GM19043 (cell line): ENCODE results near the gene VSTM2B.

ENCODE experiments used
- ATAC-seq: cut with Tn5 transposase; IDR thresholded peaks from one replicate; pipeline ENCODE4 v1.9.1; 2021; ENCODE audit warnings: low read depth; ENCODE audit not compliant: unreplicated experiment

Gene VSTM2B

DNA sequence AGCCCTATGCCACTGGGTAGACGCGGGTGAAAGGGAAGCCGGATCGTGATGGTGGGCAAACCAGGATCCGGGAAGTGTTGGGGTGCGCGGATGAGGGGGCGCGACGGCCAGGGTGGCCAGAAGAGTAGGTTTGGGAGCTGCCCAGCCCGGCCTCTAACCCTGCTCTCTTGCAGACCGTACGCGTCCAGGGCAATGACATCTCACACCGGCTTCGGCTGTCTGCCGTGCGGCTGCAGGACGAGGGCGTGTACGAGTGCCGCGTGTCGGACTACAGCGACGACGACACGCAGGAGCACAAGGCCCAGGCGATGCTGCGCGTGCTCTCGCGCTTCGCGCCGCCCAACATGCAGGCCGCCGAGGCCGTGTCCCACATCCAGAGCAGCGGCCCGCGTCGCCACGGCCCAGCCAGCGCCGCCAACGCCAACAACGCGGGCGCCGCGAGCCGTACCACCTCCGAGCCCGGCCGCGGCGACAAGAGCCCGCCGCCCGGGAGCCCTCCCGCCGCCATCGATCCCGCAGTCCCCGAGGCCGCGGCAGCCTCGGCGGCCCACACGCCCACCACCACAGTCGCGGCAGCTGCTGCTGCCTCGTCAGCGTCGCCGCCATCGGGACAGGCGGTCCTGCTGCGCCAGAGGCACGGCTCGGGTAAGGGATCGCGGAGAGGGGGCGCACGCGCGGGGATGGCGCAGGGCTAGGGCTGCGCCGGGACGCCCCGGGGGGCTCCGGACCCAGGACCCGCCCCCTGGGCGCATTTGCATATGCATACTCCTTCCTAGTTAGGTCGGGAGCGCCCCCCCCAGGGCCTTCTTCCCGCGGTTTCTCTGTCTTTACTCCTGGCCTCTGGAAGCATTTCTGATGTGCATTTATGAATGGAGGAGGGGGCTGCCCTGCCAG is 4.1 kb downstream of the VSTM2B start:
- no peak for ATAC-seq

GRCh38 chr19:29530540-29531457 is 5.0 kb downstream of the VSTM2B start:
- ATAC-seq: no peak

DNA sequence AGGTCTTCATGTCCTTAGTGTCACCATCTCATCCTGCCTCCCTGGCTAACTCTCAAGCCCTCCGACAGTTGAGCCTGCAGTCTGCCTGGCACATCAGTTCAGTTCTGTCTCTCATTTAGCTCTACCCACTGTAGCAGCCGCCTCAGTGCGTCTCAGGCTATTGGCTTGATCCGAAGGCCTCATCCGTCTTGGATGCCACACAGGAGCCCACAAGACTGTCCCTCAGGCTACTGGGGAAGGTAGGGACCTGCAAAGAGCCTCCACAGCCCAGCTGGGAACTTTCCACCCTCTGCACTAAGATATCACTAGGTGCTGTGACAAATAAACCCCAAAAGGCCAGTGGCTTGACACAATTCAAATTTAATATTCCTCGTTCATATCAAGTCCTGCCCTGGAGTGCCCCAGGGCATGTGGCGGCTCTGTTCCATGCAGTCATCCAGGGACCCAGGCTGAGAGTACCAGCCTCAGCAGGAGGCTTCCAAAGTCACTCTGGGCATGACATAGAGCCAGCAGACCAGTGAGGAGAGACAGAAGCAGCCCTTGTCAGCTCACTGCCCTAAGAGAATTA is 5.7 kb downstream of the VSTM2B start:
- ATAC-seq: no peak

- no peak for ATAC-seq
These were observed 6.3 kb downstream of the VSTM2B start for GRCh38 chr19:29532097-29532496.

DNA sequence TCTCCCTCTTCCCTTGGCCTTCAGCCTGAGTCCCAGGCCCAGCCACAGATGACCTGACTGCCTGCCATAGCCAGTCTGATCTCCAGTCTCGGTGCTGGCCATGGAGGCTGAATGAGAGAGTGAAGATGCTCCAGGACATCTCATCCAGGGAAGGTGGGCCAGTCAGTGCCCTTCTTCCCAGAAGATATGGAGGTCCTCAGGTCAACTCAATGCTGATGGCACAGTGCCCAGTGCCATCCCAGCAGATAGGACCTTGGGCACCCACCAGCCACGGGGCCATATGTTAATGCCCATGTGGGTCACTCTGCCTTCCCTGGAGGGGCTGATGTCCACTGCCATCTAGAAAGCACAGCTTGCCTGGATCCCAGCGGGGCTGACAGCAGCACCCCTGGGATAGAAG is 7.2 kb downstream of the VSTM2B start:
- ATAC-seq: no peak

- ATAC-seq: no peak
These were observed 8.1 kb downstream of the VSTM2B start for GRCh38 chr19:29533578-29534544.

GRCh38 chr19:29535214-29535831 is 9.5 kb downstream of the VSTM2B start:
- ATAC-seq: no peak

DNA sequence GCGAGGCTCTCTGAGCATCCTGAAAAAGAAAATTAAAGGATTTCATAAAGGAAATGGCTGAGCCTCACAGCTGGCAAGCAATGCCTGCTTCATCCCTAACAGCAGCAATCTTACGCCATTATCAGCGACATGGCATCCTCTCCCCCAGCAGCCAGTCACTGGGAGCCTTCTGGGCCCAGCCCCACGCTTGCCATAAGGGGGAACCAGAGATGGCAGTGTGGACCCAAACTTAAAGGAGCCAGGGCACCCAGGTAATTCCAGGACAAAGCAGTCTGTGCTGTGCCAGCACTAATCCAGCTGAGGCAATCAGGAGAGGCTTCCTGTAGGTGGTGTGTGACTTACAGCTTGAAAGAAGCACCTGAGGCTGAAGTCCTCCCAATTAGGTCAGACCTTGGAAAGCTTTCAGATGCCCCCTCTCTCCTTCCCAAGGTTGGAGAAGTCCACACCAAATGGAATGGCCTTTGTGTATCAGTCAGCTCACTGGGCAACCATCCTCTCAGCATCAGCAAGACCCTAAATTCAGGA is 10.3 kb downstream of the VSTM2B start:
- no peak for ATAC-seq

DNA sequence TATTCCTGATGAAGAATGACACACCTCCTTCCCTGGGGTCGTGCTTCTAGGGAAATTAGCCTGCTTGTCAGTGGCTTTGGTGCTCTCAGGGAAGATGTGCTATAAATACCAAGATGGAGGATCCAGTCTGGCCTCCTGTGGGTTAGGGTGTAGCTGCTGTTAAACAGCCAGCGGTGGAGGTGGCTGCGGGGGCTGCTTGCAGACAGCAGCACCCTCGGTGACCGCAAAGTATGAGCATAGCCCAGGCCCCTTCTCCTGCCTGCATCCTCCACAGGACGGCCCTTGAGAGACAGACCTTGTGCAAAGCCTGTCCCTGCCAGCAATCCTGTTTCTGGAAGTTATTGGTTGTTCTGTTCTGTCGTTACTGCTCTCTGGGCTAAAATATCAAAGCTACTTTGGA is 11.4 kb downstream of the VSTM2B start:
- no peak for ATAC-seq

GRCh38 chr19:29537601-29538000 is 11.8 kb downstream of the VSTM2B start:
- no peak for ATAC-seq

DNA sequence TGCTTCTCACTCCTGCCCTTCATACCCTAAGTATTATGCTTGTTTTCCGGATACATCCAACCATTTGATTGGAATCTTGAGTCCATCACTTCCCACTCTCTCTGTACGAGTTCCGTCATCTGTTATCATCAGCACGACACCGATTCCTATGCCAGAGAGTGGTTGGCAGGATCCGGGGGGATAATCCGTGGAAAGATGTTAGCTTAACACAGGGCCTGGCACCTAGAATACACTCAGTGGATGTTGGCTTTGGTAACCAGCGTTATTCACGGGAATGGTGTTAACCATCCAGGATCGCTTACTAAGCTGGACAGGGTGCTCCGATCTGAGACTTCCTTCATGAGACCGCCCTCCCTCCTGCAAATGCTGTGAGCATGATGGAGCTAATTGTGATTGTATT is 12.4 kb downstream of the VSTM2B start:
- ATAC-seq: no peak

GRCh38 chr19:29538651-29539050 is 12.9 kb downstream of the VSTM2B start:
- no peak for ATAC-seq

- no peak for ATAC-seq
These were observed 13.3 kb downstream of the VSTM2B start for GRCh38 chr19:29539131-29539530.

- no peak for ATAC-seq
These were observed 13.9 kb downstream of the VSTM2B start for GRCh38 chr19:29539670-29540069.

DNA sequence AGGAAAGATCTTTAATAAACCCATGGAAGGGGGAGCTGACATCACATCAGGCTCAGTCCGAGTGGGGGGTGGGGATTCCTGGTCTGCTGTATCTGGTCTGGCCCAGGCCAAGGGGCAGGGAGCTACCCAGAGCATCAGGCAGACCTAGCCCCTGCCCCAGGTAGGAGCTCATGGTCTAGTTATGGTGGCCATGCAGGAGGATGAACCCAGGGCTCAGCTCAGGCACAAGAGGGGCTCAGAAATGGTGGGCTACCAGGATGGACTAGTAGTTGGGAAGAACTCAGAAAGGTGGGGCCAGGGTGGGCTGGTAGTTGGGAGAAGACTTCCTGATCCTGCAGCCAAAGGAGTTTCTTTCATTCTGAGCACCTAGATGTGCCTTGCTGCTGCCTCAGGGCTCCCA is 14.3 kb downstream of the VSTM2B start:
- no peak for ATAC-seq

DNA sequence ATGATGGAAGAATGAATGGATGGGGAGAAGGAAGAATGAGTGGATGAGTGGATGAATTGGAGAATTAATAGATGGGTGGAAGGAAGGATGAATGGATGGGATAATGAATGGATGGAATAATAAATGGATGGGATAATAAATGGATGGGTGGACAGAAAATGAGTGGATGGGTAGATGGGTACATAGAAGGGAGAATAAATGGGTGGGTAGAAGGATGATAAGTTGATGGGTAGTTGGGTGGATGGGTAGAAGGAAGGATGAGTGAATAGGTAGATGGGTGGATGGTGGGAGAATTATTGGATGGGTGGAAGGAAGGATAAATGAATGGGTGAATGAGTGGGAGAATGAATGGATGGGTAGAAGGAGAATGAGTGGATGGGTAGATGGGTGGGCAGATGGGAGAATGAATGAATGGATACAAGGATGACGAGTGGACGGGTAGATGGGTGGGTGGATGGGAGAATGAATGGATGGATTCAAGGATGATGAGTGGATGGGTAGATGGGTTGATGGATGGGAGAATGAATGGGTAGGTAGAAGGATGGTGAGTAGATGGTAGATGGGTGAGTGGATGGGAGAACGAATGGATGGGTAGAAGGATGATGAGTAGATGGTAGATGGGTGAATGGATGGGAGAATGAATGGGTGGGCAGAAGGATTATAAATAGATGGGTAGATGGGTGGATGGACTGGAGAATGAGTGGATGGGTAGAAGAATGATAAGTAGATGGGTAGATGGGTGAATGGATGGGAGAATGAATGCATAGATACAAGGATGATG is 15.9 kb downstream of the VSTM2B start:
- ATAC-seq: no peak

GRCh38 chr19:29542327-29542726 is 16.5 kb downstream of the VSTM2B start:
- no peak for ATAC-seq

DNA sequence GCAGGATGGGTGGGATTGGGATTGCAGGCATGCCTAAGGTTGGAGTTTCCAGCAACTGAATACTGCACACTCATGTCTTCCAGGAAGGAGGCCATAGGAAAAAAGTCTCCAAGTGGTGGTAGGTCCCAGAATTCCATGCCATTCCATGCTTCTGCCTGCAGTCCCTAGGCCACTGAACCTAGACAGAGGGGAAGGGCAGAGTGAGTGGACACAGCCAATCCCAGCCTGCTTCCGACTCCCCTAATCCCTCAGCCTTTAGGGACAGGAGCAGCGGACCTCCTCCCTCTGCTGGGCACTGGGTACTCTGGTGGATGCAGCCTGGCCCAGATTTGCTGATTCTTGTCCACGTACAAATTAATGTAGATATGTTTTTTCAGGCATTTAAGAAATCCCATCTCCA is 17.0 kb downstream of the VSTM2B start:
- no peak for ATAC-seq

- ATAC-seq: no peak
These were observed 17.6 kb downstream of the VSTM2B start for GRCh38 chr19:29543381-29543780.
